ENCODE data around the gene EVI2B. TPM values are rescaled to one million over a fixed set of nuclear protein-coding genes. Genes with fewer than 3 reads are reported as not detected.

Gene EVI2B, protein sequence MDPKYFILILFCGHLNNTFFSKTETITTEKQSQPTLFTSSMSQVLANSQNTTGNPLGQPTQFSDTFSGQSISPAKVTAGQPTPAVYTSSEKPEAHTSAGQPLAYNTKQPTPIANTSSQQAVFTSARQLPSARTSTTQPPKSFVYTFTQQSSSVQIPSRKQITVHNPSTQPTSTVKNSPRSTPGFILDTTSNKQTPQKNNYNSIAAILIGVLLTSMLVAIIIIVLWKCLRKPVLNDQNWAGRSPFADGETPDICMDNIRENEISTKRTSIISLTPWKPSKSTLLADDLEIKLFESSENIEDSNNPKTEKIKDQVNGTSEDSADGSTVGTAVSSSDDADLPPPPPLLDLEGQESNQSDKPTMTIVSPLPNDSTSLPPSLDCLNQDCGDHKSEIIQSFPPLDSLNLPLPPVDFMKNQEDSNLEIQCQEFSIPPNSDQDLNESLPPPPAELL
- 1 to 10 TPM; 1.7 to 6.1 (median 3.0) TPM for total RNA-seq
- 10 to 100 TPM in 1 of 2 donors, 1 to 10 TPM in 1; 2.0 to 31.9 TPM for polyA plus RNA-seq
- long read RNA-seq, donor 1, partial matches to known transcripts: 0 of 2 reads
- long read RNA-seq, donor 1, other reads (novel, unspliced or antisense): 0 of 2 reads
- long read RNA-seq, donor 2: 0 reads
- long read RNA-seq, donor 3, partial matches to known transcripts: 0 of 1 reads
- long read RNA-seq, donor 3, other reads (novel, unspliced or antisense): 0 of 1 reads

DNA sequence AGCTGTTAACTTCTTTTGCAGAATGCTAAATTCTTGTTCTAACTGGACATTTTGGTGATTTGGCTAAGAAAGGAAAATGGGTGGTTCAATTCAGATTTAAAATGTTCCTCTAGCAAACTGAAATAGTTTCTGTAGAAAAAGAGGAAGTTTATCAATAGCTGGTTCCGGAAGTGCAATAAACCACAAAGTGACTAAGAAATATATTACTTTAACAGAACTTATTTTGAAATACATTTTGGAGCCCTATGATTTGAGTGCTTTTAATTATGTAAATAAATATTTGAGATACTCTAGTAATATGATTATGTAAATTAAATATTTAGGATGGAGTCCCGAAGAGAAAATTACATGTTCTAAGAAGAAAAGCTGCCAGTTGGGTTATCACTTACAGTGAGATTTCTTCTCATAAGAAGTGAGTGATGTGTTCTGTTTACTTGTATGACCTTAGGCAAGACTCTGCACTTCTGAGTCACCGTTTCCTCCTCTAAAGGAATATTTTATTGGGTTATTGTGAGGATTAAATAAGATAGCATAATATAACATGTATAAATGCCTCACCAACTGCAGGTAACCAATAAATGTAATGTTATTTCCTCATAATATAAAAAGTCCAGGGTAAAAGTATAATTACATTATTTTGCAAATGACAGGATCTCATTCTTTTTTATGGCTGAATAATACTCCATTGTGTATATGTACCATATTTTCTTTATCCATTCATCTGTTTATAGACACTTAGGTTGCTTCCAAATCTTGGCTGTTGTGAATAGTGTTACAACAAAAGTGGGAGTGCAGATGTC is at the start of gene EVI2B:
EVI2B (minus strand) TSS at position 73 of the 800 bp plus-strand sequence. CDS start 8,445 bp downstream, outside the sequence.
- no peaks in the 10 kb centered on the region for H3K4me1 ChIP-seq (ENCODE audit: insufficient read depth)
- no peak within 1 kb of the TSS for H3K27ac ChIP-seq
- H3K27me3 ChIP-seq: no peaks in the 10 kb centered on the region
- no peak for DNase-seq
- 68 to 80% (median 76%) methylated on average over 3 of the region's 3 CpGs for WGBS, 3 donors
- intact Hi-C loops (cut with DNase I): no loop called here
- H3K9me3 ChIP-seq: no peaks in the 10 kb centered on the region
- no peak within 1 kb of the TSS for H3K4me3 ChIP-seq
- TF ChIP-seq POLR2A (IDR thresholded peaks at IDR 0.05): no peak
- TF ChIP-seq EP300 (IDR thresholded peaks at IDR 0.05): no peak
- TF ChIP-seq, protein P1, sequence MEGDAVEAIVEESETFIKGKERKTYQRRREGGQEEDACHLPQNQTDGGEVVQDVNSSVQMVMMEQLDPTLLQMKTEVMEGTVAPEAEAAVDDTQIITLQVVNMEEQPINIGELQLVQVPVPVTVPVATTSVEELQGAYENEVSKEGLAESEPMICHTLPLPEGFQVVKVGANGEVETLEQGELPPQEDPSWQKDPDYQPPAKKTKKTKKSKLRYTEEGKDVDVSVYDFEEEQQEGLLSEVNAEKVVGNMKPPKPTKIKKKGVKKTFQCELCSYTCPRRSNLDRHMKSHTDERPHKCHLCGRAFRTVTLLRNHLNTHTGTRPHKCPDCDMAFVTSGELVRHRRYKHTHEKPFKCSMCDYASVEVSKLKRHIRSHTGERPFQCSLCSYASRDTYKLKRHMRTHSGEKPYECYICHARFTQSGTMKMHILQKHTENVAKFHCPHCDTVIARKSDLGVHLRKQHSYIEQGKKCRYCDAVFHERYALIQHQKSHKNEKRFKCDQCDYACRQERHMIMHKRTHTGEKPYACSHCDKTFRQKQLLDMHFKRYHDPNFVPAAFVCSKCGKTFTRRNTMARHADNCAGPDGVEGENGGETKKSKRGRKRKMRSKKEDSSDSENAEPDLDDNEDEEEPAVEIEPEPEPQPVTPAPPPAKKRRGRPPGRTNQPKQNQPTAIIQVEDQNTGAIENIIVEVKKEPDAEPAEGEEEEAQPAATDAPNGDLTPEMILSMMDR (IDR thresholded peaks at IDR 0.05): no peak
- H3K36me3 ChIP-seq: no peaks in the 10 kb centered on the region

DNA sequence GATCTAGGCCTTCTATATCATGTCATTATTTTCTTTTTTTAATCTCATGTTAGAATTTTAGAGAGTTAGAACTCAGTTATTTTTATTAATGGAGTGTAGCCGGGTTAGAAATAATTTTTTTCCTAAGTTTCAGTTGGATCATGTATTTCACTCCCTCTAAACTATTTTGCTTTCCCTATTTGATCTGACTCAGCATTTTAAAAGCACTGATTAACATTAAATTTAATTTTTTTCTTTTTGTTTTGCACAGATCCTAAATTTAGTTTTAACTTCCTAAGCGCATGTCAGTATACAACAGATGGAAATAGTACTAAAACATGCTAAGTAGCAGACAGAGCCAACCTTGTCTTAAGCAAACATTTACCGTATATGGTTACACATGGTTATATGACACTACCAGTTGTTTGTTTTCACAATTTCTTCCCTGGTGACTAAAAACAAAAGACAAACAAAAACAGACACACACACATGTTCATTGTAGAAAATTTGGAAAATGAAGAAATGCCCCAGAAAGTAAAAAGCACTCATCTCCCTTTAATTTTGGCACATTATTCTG is 44.1 kb upstream of the EVI2B start:
- H3K27me3 ChIP-seq: no peaks in the 10 kb centered on the region
- H3K27ac ChIP-seq: no peak overlapping the region
- intact Hi-C loops (cut with DNase I): no loop called here
- no peaks in the 10 kb centered on the region for H3K36me3 ChIP-seq
- TF ChIP-seq POLR2A (IDR thresholded peaks at IDR 0.05) (no peak), EP300 (IDR thresholded peaks at IDR 0.05) (no peak)
- TF ChIP-seq, protein P1 (IDR thresholded peaks at IDR 0.05): no peak
- WGBS, 3 donors: 14 to 36% (median 29%) methylated on average over 3 of the region's 3 CpGs
- no peaks in the 10 kb centered on the region for H3K9me3 ChIP-seq
- DNase-seq: no peak
- H3K4me1 ChIP-seq (ENCODE audit: insufficient read depth): peaks cover 1% of the 10 kb centered on the region
- H3K4me3 ChIP-seq: no peak overlapping the region

DNA sequence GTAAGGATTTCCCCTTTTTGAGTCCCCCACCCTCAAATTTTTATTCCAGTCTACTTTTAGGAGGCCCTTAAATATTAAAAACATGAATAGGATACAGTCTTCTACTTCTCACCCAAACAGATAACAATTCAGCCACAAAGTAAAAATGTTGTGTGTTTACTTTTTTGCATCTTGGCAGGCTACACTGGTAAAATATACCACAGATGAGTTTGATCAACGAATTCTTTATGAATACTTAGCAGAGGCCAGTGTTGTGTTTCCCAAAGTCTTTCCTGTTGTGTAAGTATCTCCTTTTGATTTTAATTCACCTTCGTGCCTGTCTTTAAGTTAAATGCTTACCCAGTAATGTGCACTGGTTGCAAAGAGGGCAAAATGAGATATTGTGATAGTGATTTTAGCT is 43.2 kb upstream of the EVI2B start:
- intact Hi-C loops (cut with DNase I): no loop called here
- Histone ChIP-seq H3K27ac (no peak overlapping the region), H3K27me3 (no peaks in the 10 kb centered on the region), H3K4me3 (no peak overlapping the region), H3K36me3 (no peaks in the 10 kb centered on the region), H3K4me1 (ENCODE audit: insufficient read depth) (peaks cover 1% of the 10 kb centered on the region), H3K9me3 (no peaks in the 10 kb centered on the region)
- TF ChIP-seq POLR2A (IDR thresholded peaks at IDR 0.05) (no peak), EP300 (IDR thresholded peaks at IDR 0.05) (no peak)
- TF ChIP-seq, protein P1 (IDR thresholded peaks at IDR 0.05): no peak
- no peak for DNase-seq
- WGBS, 3 donors: 18 to 42% (median 23%) methylated on average over 2 of the region's 2 CpGs

DNA sequence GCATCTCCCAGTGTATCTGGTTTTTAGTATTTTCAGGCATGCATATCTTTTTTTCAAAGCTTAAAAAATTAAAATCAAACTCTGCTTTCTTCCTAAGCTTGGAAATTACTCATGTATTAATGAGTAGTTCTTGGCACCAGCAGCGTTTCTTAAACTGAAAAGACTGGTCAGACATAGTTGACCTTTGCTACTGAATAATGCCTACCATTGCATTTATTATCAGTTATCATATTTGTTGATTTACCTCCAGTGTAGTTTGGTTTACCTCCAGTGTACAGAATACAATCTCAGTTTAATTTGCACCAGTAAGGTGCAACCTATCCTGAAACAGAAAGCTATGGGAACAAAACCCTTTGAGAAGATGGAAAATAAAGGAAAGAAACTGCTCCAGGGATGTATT is 42.1 kb upstream of the EVI2B start:
- DNase-seq: no peak
- H3K4me3 ChIP-seq: no peak overlapping the region
- no peaks in the 10 kb centered on the region for H3K36me3 ChIP-seq
- intact Hi-C loops (cut with DNase I): no loop called here
- H3K27me3 ChIP-seq: no peaks in the 10 kb centered on the region
- peaks cover 1% of the 10 kb centered on the region for H3K4me1 ChIP-seq (ENCODE audit: insufficient read depth)
- 41 to 64% (median 48%) methylated on average over 1 of the region's 1 CpG for WGBS, 3 donors
- no peak overlapping the region for H3K27ac ChIP-seq
- no peaks in the 10 kb centered on the region for H3K9me3 ChIP-seq
- TF ChIP-seq, protein P1 (IDR thresholded peaks at IDR 0.05): no peak
- TF ChIP-seq EP300 (IDR thresholded peaks at IDR 0.05) (no peak), POLR2A (IDR thresholded peaks at IDR 0.05) (no peak)

All from ovary (tissue), 10 donors.